HG02763 (cell line): ENCODE data around the gene ZFP90.
"Not testable (repeated sequence)": the region's sequence is repeated elsewhere in the genome, so short reads cannot be mapped to it uniquely, and the experiment has no call there.

Experiments used
- ATAC-seq: cut with Tn5 transposase; IDR thresholded peaks from one replicate; pipeline ENCODE4 v1.9.1; 2021; ENCODE audit warnings: mild to moderate bottlenecking, moderate library complexity; ENCODE audit not compliant: unreplicated experiment

Gene ZFP90

GRCh38 chr16:68538880-68539701 lies at the start of gene ZFP90:
TSS of gene ZFP90 (plus strand) at chr16:68539291. CDS start at chr16:68539793, 502 bp downstream.
- peak; percentile 92 for ATAC-seq

DNA sequence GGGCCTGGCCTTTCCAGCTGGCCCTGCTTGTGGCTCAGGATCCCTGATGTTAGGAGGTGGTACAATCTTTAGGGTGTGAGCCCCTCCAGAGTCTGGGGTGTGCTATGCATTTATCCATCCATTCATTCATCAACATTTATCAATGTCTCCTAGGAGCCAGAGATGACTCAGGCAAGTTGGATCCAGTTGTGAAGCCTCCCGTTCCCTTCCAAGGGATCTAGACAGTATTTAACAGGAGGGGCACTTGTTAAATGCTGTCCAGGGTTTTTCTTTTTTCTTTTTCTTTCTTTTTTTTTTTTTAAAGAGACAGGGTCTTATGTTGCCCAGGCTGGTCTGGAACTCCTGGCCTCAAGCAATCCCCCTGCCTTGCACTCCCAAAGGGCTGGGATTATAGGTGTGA lies 48.7 kb upstream of the ZFP90 start:
- ATAC-seq, result no peak

DNA sequence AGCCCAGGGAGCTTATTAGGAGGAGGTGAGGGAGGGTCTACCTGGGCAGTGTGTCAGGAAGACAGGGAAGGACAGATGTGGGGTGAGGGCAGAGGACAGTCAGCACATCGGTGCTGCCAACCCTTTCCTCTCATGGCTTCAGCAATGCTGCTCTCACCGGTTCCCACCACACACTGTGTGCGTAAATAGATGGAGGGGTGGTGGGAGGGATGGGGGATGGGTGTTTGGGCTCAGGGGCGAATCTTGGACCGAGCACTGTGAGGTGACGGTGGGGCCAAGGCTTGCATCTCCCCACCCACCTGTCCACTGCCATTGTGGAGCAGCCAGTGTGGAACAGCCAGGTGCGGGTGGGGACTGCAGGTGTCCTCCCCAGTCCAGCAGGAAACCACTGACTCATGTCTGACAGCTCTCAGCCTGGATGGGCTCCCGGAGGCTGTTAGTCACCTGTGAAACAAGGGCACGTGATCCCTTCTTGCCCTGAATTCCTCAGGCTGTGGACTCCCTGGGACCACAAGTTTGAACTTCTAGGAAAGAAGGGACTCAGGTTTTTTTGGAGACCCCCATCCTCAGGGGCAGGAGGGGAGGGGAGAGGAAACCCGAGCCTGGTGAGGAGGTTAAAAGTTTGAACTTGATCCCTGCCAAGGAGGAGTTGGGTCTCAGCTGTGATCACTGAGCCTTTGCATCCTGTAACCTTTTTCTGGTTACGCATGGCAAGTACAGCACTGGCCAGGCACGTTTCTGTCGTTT lies 48.1 kb upstream of the ZFP90 start:
- ATAC-seq, result no peak

GRCh38 chr16:68491576-68491950 lies 47.5 kb upstream of the ZFP90 start:
- ATAC-seq, result no peak

GRCh38 chr16:68492151-68492542 lies 46.9 kb upstream of the ZFP90 start:
- ATAC-seq, result no peak

GRCh38 chr16:68492543-68493411 lies 46.3 kb upstream of the ZFP90 start:
- ATAC-seq, result no peak

DNA sequence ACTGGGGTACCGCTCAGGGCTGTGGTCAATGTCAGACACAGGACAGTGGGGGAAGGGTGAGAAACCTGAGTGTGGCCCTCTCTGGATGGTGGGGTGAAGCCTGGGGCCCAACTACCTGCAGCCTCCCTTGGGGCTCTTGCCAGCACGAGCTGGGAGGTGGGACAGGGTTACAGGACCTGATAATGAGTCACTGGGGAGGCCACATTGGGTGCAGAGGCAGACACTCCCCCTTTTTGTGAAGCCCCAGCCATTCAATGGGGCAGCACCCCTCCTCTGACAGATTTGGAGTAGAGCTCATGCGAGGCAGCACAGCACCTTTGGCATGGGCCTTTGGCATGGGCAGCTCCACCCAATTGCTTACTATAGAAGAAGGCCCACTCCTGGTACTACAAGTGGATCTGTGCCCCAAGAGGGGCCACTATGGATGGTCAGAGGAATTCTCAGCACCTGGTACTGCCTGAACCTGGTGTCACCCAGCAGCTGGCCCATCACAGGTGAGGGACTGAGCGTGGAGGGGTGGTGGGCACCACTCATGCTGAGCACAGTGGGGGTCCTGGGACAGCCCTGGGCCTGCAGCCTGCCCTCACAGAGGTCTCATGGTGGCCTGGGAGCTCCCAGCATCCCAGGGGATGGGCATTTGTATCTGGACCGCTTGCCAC lies 45.5 kb upstream of the ZFP90 start:
- no peak for ATAC-seq

GRCh38 chr16:68494261-68494660 lies 44.8 kb upstream of the ZFP90 start:
- not testable (repeated sequence) for ATAC-seq

GRCh38 chr16:68496689-68497088 lies 42.4 kb upstream of the ZFP90 start:
- no peak for ATAC-seq

DNA sequence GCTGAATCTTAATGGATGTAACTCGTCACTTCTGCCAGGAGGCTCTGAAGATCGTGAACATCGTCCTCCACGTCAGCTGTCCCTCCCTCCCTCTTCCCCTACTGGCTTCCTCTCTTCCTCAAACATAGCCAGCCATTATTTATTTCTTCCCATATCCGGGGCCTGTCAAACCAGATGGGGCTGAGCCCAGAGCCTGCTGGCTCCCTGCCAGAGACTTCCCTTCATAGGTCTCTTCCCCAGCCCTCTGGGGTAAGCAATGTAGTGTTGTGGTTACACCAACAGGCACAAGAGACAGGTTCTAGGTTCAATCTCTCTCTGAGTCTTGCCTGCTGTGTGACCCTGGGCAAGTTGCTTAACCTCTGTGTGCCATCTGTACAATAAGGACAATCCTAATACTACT lies 40.1 kb upstream of the ZFP90 start:
- ATAC-seq, result no peak

GRCh38 chr16:68503334-68503733 lies 35.8 kb upstream of the ZFP90 start:
- no peak for ATAC-seq

DNA sequence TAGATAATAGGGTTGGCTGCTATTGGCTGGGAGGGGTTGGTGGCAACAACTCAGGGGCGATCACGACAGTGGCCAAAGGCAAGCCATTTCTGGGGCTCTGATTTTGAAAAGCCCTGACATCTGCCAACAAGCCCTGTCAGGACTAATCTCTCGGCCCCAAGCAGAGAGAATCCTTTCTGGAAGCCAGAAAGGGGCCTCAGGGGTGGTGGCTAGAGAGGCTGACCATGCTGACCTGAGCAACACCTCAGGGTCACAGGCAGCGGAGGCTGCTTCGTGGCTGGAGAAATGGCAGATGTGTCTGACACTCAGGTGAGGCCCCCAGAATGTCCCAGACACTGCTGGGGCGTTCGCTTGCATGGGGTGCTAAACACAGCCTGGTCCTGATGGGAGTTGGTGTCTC lies 35.0 kb upstream of the ZFP90 start:
- ATAC-seq, result no peak

DNA sequence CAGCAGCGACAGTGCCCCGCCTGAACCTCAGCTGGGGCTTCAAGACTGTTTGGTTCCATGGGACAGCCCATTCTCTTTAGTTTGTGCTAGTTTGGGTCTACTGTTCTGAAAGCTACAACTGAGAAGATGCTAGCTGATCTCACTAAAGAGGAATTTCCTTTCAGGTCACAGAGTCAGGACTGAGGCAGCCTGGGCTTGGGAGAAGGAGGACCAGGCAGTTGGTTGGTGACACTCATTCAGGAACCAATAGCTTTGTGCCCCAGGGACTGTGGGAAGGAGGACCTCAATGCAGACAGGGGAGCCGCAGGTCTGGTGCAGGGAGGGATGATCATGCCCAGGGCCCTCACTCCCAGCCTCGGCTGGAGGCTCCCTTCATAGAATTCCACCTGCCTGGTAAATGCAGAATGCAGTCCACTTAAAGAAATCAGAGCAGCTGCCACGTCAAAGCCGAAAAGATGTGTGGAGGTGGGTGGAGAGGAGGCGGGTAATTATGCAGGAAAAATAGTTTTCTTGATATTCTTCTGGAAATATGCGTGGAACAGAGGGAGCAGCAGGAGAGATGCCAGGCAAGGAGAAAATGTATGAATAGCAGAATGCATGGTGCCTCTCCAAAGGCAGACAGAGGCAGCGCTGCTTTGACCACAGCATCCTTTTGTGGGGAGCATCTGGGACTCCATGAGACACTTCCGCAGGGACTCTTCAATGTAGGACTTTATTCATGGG lies 32.6 kb upstream of the ZFP90 start:
- no peak for ATAC-seq

DNA sequence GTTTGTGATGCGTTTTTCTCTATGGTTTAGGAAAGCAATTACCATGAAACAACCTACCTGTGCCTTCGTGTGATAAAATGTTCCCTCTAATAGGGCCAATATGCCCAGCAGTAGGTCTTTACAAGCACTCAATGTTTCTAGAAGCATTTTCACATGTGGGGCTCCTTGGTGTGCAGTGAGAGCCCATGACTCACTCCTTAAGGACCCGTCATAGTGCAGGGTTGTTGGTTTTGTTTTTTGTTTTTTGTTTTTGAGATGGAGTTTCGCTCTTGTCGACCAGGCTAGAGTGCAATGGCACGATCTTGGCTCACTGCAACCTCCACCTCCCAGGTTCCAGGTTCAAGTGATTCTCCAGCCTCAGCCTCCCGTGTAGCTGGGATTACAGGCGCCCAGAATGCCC lies 31.1 kb upstream of the ZFP90 start:
- no peak for ATAC-seq

GRCh38 chr16:68508641-68509240 lies 30.4 kb upstream of the ZFP90 start:
- ATAC-seq, result no peak

- no peak for ATAC-seq
Observed at GRCh38 chr16:68509381-68509780, 29.7 kb upstream of the ZFP90 start.

GRCh38 chr16:68510775-68511174 lies 28.3 kb upstream of the ZFP90 start:
- no peak for ATAC-seq

DNA sequence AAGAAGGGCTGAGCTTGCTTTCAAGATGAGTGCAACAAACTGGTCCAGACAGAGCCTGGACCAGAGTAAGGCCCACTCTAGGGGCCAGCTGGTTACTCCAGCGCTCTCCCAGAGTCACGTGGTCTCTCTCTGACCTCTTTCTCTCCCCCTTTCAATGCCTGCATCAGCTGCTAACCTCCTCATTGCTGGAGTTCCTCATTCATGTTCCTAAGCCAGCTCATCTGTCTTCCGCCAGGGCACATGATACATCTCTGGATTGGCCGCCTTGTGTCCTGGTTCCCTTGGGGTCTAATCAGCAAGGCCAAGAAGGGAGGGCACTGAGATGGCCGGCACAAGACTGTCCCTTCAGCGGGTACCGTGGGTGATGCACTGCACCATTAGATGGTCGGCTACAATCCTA lies 26.9 kb upstream of the ZFP90 start:
- ATAC-seq, result no peak

DNA sequence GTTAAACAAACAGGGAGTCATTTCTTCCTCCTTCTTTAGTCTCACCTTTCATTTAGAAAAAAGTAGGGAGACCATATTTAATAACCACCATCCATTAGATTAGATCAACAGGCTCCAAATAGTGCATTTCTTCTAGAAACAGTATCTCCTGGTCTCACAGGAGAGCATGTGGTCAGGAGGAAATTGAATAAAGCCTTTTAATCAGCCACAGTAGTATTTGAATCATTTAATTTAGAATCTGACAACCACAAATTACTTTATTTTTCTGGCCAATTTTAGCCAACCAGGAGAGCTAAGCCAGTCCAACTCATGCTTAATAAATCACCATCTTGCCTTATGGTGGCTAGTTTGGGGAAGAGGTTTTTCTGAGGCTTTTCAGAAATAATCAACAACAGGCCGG lies 26.3 kb upstream of the ZFP90 start:
- ATAC-seq, result no peak

- ATAC-seq, result no peak
Observed at GRCh38 chr16:68514511-68514910, 24.6 kb upstream of the ZFP90 start.
